H9 (cell line): ENCODE data around the gene DAB2IP. TPM values are rescaled to one million over a fixed set of nuclear protein-coding genes. Genes with fewer than 3 reads are reported as not detected.
A peak's percentile ranks its signal among the peaks of the same experiment; 100 is the strongest.

Experiments used
- DNase-seq: peaks from one replicate; pipeline ENCODE4 v3.0.0-alpha.2; 2017
- H2AFZ ChIP-seq: one replicate; pipeline ENCODE4 v1.6.1; 2013; ENCODE audit warnings: mild to moderate bottlenecking, low read length, control low read depth, moderate library complexity
- H2AK5ac ChIP-seq: 2 replicates; pipeline ENCODE4 v1.6.1; 2013; ENCODE audit warnings: low read length, control low read depth, mixed read lengths; ENCODE audit not compliant: insufficient read length
- H2BK120ac ChIP-seq: one replicate; pipeline ENCODE4 v1.6.1; 2013; ENCODE audit warnings: low read depth, mild to moderate bottlenecking, low read length, control low read depth, inconsistent platforms; ENCODE audit not compliant: poor library complexity, severe bottlenecking
- H2BK12ac ChIP-seq: 2 replicates; pipeline ENCODE4 v1.6.1; 2013; ENCODE audit warnings: low read length, control low read depth, mixed read lengths, low read depth; ENCODE audit not compliant: insufficient read length
- H2BK15ac ChIP-seq: 2 replicates; pipeline ENCODE4 v1.6.1; 2013; ENCODE audit warnings: low read depth, low read length, control low read depth
- H2BK20ac ChIP-seq: one replicate; pipeline ENCODE4 v1.6.1; 2013; ENCODE audit warnings: low read depth, mild to moderate bottlenecking, low read length, control low read depth, inconsistent platforms; ENCODE audit not compliant: poor library complexity, severe bottlenecking
- H2BK5ac ChIP-seq: 2 replicates; pipeline ENCODE4 v1.6.1; 2013; ENCODE audit warnings: low read length, control low read depth, mixed read lengths; ENCODE audit not compliant: insufficient read length
- H3K14ac ChIP-seq: 2 replicates; pipeline ENCODE4 v1.6.1; 2013; ENCODE audit warnings: low read length, control low read depth; ENCODE audit not compliant: insufficient read depth
- H3K18ac ChIP-seq: 2 replicates; pipeline ENCODE4 v1.6.1; 2013; ENCODE audit warnings: low read depth, mild to moderate bottlenecking, mixed read lengths, low read length, control low read depth; ENCODE audit not compliant: insufficient read length
- H3K23ac ChIP-seq: 2 replicates; pipeline ENCODE4 v1.6.1; 2013; ENCODE audit warnings: low read length, control low read depth, mixed read lengths, low read depth; ENCODE audit not compliant: insufficient read length
- H3K23me2 ChIP-seq: 2 replicates; pipeline ENCODE4 v1.6.1; 2013; ENCODE audit warnings: low read depth, mild to moderate bottlenecking, mixed read lengths, low read length, control low read depth; ENCODE audit not compliant: insufficient read length, poor library complexity, severe bottlenecking
- H3K27ac ChIP-seq: 2 replicates; pipeline ENCODE4 v1.5.1; 2013; ENCODE audit warnings: low read length, control low read depth, mixed read lengths, low read depth; ENCODE audit not compliant: insufficient read length
- H3K27me3 ChIP-seq: 2 replicates; pipeline ENCODE4 v1.6.1; 2013; ENCODE audit warnings: low read length, control low read depth, inconsistent platforms; ENCODE audit not compliant: insufficient read depth
- H3K4ac ChIP-seq: 2 replicates; pipeline ENCODE4 v1.6.1; 2013; ENCODE audit warnings: low read depth, mild to moderate bottlenecking, control low read depth, inconsistent platforms, low read length, moderate library complexity
- H3K4me1 ChIP-seq: 2 replicates; pipeline ENCODE4 v1.6.1; 2013; ENCODE audit warnings: low read length, control low read depth, inconsistent platforms; ENCODE audit not compliant: insufficient read depth
- H3K4me2 ChIP-seq: 2 replicates; pipeline ENCODE4 v1.6.1; 2013; ENCODE audit warnings: low read length, control low read depth, mixed read lengths; ENCODE audit not compliant: insufficient read length, insufficient read depth
- H3K56ac ChIP-seq: 2 replicates; pipeline ENCODE4 v1.6.1; 2013; ENCODE audit warnings: low read depth, mild to moderate bottlenecking, mixed read lengths, low read length, control low read depth; ENCODE audit not compliant: insufficient read length
- H3K79me1 ChIP-seq: 2 replicates; pipeline ENCODE4 v1.6.1; 2013; ENCODE audit warnings: low read depth, mild to moderate bottlenecking, moderate library complexity, low read length, control low read depth, inconsistent platforms; ENCODE audit not compliant: insufficient read depth, poor library complexity, severe bottlenecking
- H3K79me2 ChIP-seq: 2 replicates; pipeline ENCODE4 v1.6.1; 2013; ENCODE audit warnings: low read length, control low read depth, inconsistent platforms; ENCODE audit not compliant: insufficient read depth
- H3K9ac ChIP-seq: 2 replicates; pipeline ENCODE4 v1.6.1; 2013; ENCODE audit warnings: low read length, control low read depth, mixed read lengths; ENCODE audit not compliant: insufficient read length; ENCODE audit errors: extremely low read depth
- H3K9me3 ChIP-seq: one replicate; pipeline ENCODE4 v1.6.1; 2013; ENCODE audit warnings: low read depth, low read length, inconsistent platforms; ENCODE audit not compliant: control insufficient read depth
- H3T11ph ChIP-seq: one replicate; pipeline ENCODE4 v1.6.1; 2013; ENCODE audit warnings: mild to moderate bottlenecking, low read length, control low read depth, inconsistent platforms
- H4K20me1 ChIP-seq: one replicate; pipeline ENCODE4 v1.6.1; 2013; ENCODE audit not compliant: control insufficient read depth, insufficient read length, insufficient read depth
- H4K5ac ChIP-seq: 2 replicates; pipeline ENCODE4 v1.6.1; 2013; ENCODE audit warnings: low read depth, mild to moderate bottlenecking, mixed read lengths, low read length, control low read depth; ENCODE audit not compliant: insufficient read length
- H4K8ac ChIP-seq: replicated peaks from 2 replicates; pipeline ENCODE4 v1.6.1; 2013; ENCODE audit warnings: low read length, control low read depth, mixed read lengths, low read depth; ENCODE audit not compliant: insufficient read length
- H4K91ac ChIP-seq: 2 replicates; pipeline ENCODE4 v1.6.1; 2013; ENCODE audit warnings: low read depth, mild to moderate bottlenecking, moderate library complexity, mixed read lengths, low read length, control low read depth; ENCODE audit not compliant: insufficient read length
- H3K27ac Mint-ChIP-seq, 3 experiments: 2 replicates in 2 of 3; 3 replicates in 1 of 3; pipeline ENCODE4 v1.8.0; 2020 to 2021; ENCODE audit warnings: mixed read lengths in 3 of 3, mild to moderate bottlenecking in 1 of 3, moderate library complexity in 1 of 3
- H3K27me3 Mint-ChIP-seq: 2 replicates; pipeline ENCODE4 v1.8.0; 2021; ENCODE audit warnings: low read depth, mild to moderate bottlenecking, moderate library complexity, mixed read lengths
- H3K36me3 Mint-ChIP-seq, 3 experiments: 2 replicates in 2 of 3; 3 replicates in 1 of 3; pipeline ENCODE4 v1.8.0; 2020 to 2021; ENCODE audit warnings: low read depth in 3 of 3, mixed read lengths in 3 of 3; ENCODE audit not compliant: insufficient read depth in 1 of 3
- H3K4me1 Mint-ChIP-seq, 2 experiments: 2 replicates each; pipeline ENCODE4 v1.8.0; 2020; ENCODE audit warnings: mixed read lengths in 2 of 2
- H3K4me3 Mint-ChIP-seq, 2 experiments: 2 replicates in 1 of 2; 3 replicates in 1 of 2; pipeline ENCODE4 v1.8.0; 2020 to 2021; ENCODE audit warnings: mild to moderate bottlenecking in 2 of 2, mixed read lengths in 2 of 2, moderate library complexity in 1 of 2
- H3K9me3 Mint-ChIP-seq, 2 experiments: 2 replicates in 1 of 2; 3 replicates in 1 of 2; pipeline ENCODE4 v1.8.0; 2020; ENCODE audit warnings: mild to moderate bottlenecking in 2 of 2, mixed read lengths in 2 of 2, moderate library complexity in 1 of 2
- CTCF ChIP-seq: fragments of 200-600 bp; sonication (generic); conservative IDR thresholded peaks from 3 replicates; pipeline ENCODE4 v1.8.0; 2021; ENCODE audit warnings: antibody characterized with exemption, mild to moderate bottlenecking
- WGBS: extraction: QIAGEN DNeasy Blood & Tissue Kit; methylation state at CpG from one replicate; pipeline ENCODE4 v1.1.7; 2013; ENCODE audit warnings: missing lambda C conversion rate, low lambda C conversion rate, mixed read lengths; ENCODE audit not compliant: insufficient read length; ENCODE audit errors: extremely low coverage; 5-methylcytosine and 5-hydroxymethylcytosine counted together
- total RNA-seq: library from RNA; stranded (reverse); gene quantifications from 2 replicates; pipeline ENCODE4 v1.2.1, GENCODE V29; 2021

DAB2IP gene
- total RNA-seq, 1 experiment from 2014 or later = 22.6 TPM

GRCh38 chr9:121774715-121775613 is 123.5 kb downstream of the DAB2IP start:
- no peak for DNase-seq
- Histone ChIP-seq H3K27me3 (no peaks in the 10 kb centered on the region), H3K9ac (no peak overlapping the region), H4K20me1 (no peaks in the 10 kb centered on the region), H4K91ac (no peak overlapping the region), H2AFZ (no peak overlapping the region), H2BK15ac (no peak overlapping the region), H3K4ac (no peak overlapping the region), H3T11ph (no peak overlapping the region), H3K79me2 (no peaks in the 10 kb centered on the region), H2BK20ac (no peak overlapping the region), H3K27ac (no peak overlapping the region), H3K23ac (no peak overlapping the region), H3K18ac (no peak overlapping the region), H3K56ac (no peak overlapping the region), H2BK120ac (no peak overlapping the region), H3K79me1 (no peaks in the 10 kb centered on the region), H3K14ac (no peak overlapping the region; the same call in 1 of the 2 replicates), H2AK5ac (no peak overlapping the region), H3K9me3 (no peaks in the 10 kb centered on the region), H3K23me2 (no peaks in the 10 kb centered on the region), H4K5ac (no peak overlapping the region), H2BK12ac (no peak overlapping the region), H2BK5ac (no peak overlapping the region), H3K4me1 (no peaks in the 10 kb centered on the region), H3K4me2 (no peak overlapping the region), H4K8ac (no peak overlapping the region)
- peaks cover 33 to 72% (median 35%) of the 10 kb centered on the region in 3 experiments; a peak in 6 of 7 replicates for H3K36me3 Mint-ChIP-seq
- no peaks in the 10 kb centered on the region for H3K27me3 Mint-ChIP-seq
- no peaks in the 10 kb centered on the region; a peak in 1 of 5 replicates for H3K9me3 Mint-ChIP-seq
- WGBS = no CpG with 5 or more reads among the region's 26 CpGs
- peak overlapping the region in 1 of 3 experiments; percentile 67; a peak in 1 of 7 replicates for H3K27ac Mint-ChIP-seq
- no peak for TF ChIP-seq CTCF
- peaks cover 8 to 12% of the 10 kb centered on the region in 2 experiments for H3K4me1 Mint-ChIP-seq
- no peak overlapping the region for H3K4me3 Mint-ChIP-seq
